GM12878 (cell line): Measurements from ENCODE around the gene B4GALNT4. TPM values are rescaled to one million over a fixed set of nuclear protein-coding genes. Genes with fewer than 3 reads are reported as not detected.

Experiments
- ATAC-seq: fragments of 200-7000 bp; cut with Tn5 transposase; 3 replicates; pipeline ENCODE4 v1.9.1; 2020; ENCODE audit warnings: mild to moderate bottlenecking, moderate library complexity
- BruUV-seq: library from RNA; stranded (reverse); fragments of 400-500 nt; replicated peaks from 2 replicates; lab custom pipeline; 2021; lab: Mats Ljungman, UMichigan
- CTCF ChIA-PET: fragments of 300-600 bp; sonication (Branson Sonifier 250); formaldehyde crosslinking; extraction: SDS; loops from one replicate; lab custom pipeline; 2021; ENCODE audit warnings: inconsistent platforms; lab: Yijun Ruan, JAX
- POLR2A ChIA-PET: fragments of 350-600 bp; formaldehyde crosslinking; extraction: SDS; loops from one replicate; lab custom pipeline; 2021; ENCODE audit warnings: inconsistent platforms; lab: Charles Lee
- RAD21 ChIA-PET: fragments of 300-600 bp; sonication (Branson Sonifier 250); formaldehyde crosslinking; loops from one replicate; lab custom pipeline; 2023; ENCODE audit warnings: antibody characterized with exemption; ENCODE audit not compliant: unreplicated experiment; lab: Charles Lee
- SMC1A ChIA-PET: fragments of 300-600 bp; sonication (Branson Sonifier 250); formaldehyde crosslinking; loops from one replicate; lab custom pipeline; 2023; ENCODE audit not compliant: unreplicated experiment, uncharacterized antibody; lab: Charles Lee
- DNase-seq: peaks from one replicate; pipeline ENCODE4 v3.0.0-alpha.2; 2011; ENCODE audit warnings: low read depth, low spot score
- FAIRE-seq: peaks from 3 replicates; lab custom pipeline; 2011; peaks lifted over from hg19 to GRCh38; lab: Jason Lieb, UNC
- H2AFZ ChIP-seq: 2 replicates; pipeline ENCODE4 v1.6.0; 2011; ENCODE audit warnings: low read depth, low read length, control low read depth; ENCODE audit not compliant: control insufficient read depth
- H3K27ac ChIP-seq: 2 replicates; pipeline ENCODE4 v1.5.1; 2011; ENCODE audit warnings: control low read depth; ENCODE audit not compliant: control insufficient read depth, insufficient read depth
- H3K27me3 ChIP-seq, 2 experiments: replicated peaks in 1 of 2; 2 replicates each; pipeline versions ENCODE4 v1.6.0 to v1.6.1; 2011; ENCODE audit warnings: low read length in 1 of 2; ENCODE audit not compliant: control insufficient read depth in 2 of 2, insufficient read depth in 2 of 2
- H3K36me3 ChIP-seq, 2 experiments: 2 replicates each; pipeline ENCODE4 v1.5.1; 2011; ENCODE audit warnings: low read length in 1 of 2; ENCODE audit not compliant: control insufficient read depth in 2 of 2, insufficient read depth in 2 of 2
- H3K4me1 ChIP-seq: 2 replicates; pipeline ENCODE4 v1.6.1; 2011; ENCODE audit warnings: mild to moderate bottlenecking, low read length, moderate library complexity, mixed read lengths; ENCODE audit not compliant: control insufficient read depth, insufficient read depth
- H3K4me2 ChIP-seq: 2 replicates; pipeline ENCODE4 v1.6.0; 2011; ENCODE audit warnings: control low read depth; ENCODE audit not compliant: control insufficient read depth, insufficient read depth
- H3K4me3 ChIP-seq: fragments of 200-600 bp; sonication (generic); 2 replicates; pipeline ENCODE4 v1.5.1; 2016
- H3K79me2 ChIP-seq: 2 replicates; pipeline ENCODE4 v1.6.0; 2011; ENCODE audit warnings: low read length; ENCODE audit not compliant: control insufficient read depth, insufficient read depth
- H3K9ac ChIP-seq: 2 replicates; pipeline ENCODE4 v1.8.0; 2011; ENCODE audit warnings: low read length, control low read depth, mixed read lengths; ENCODE audit not compliant: control insufficient read depth, insufficient read depth
- H3K9me3 ChIP-seq: replicated peaks from 3 replicates; pipeline ENCODE4 v1.5.1; 2011; ENCODE audit warnings: mild to moderate bottlenecking, low read length; ENCODE audit not compliant: control insufficient read depth, insufficient read depth
- H4K20me1 ChIP-seq: 2 replicates; pipeline ENCODE4 v1.6.0; 2011; ENCODE audit not compliant: control insufficient read depth, insufficient read depth
- BACH1 ChIP-seq: fragments of 450-650 bp; IDR thresholded peaks from 2 replicates; pipeline ENCODE4 v1.6.1; 2017; ENCODE audit warnings: mild to moderate bottlenecking, borderline replicate concordance
- HDAC6 ChIP-seq: fragments of 200-600 bp; sonication (generic); IDR thresholded peaks from one replicate; pipeline ENCODE4 v1.8.0; 2017; ENCODE audit warnings: antibody characterized with exemption; ENCODE audit not compliant: unreplicated experiment
- IRF4 ChIP-seq: IDR thresholded peaks from 2 replicates; pipeline ENCODE4 v1.6.1; 2011; ENCODE audit warnings: low read depth, low read length
- NKRF ChIP-seq: fragments of 450-650 bp; conservative IDR thresholded peaks from 2 replicates; pipeline ENCODE4 v1.6.1; 2017; ENCODE audit warnings: mild to moderate bottlenecking, moderate library complexity
- POLR2AphosphoS2 ChIP-seq: IDR thresholded peaks from 2 replicates; pipeline ENCODE4 v1.6.1; 2011; ENCODE audit warnings: low read depth, mild to moderate bottlenecking, low read length, improper control_type of control experiment, moderate library complexity
- SP1 ChIP-seq: IDR thresholded peaks from one replicate; pipeline ENCODE4 v1.6.1; 2011; ENCODE audit warnings: low read depth, low read length
- USF1 ChIP-seq: IDR thresholded peaks from 2 replicates; pipeline ENCODE4 v1.6.1; 2011; ENCODE audit warnings: borderline replicate concordance, low read depth, mild to moderate bottlenecking, moderate library complexity, mixed read lengths, low read length; ENCODE audit not compliant: insufficient read depth; ENCODE audit errors: extremely low read length
- USF2 ChIP-seq: IDR thresholded peaks from 2 replicates; pipeline ENCODE4 v1.6.1; 2011; ENCODE audit warnings: low read depth, low read length, improper control_type of control experiment, borderline replicate concordance
- ZBTB11 ChIP-seq: fragments of 450-650 bp; formaldehyde crosslinking; IDR thresholded peaks from 2 replicates; pipeline ENCODE4 v1.5.0; 2022; ENCODE audit warnings: mild to moderate bottlenecking, missing genetic modification characterization
- ZNF687 ChIP-seq: fragments of 450-650 bp; IDR thresholded peaks from 2 replicates; pipeline ENCODE4 v1.6.1; 2017; ENCODE audit warnings: mild to moderate bottlenecking, moderate library complexity
- WGBS: methylation state at CpG from one replicate; pipeline ENCODE4 v1.1.6; 2016; ENCODE audit warnings: low lambda C conversion rate; ENCODE audit not compliant: insufficient replicate concordance, insufficient coverage; ENCODE audit errors: missing lambda C conversion rate; 5-methylcytosine and 5-hydroxymethylcytosine counted together
- in situ Hi-C: fragments of 300-500 bp; cut with MboI; formaldehyde crosslinking; loops from 9 replicates; pipeline ENCODE4 v1.14.3; 2018; ENCODE audit warnings: mixed read lengths
- intact Hi-C: fragments of 100-400 bp; cut with micrococcal nuclease; formaldehyde crosslinking; loops from one replicate; pipeline ENCODE4 v1.14.2; 2022; ENCODE audit not compliant: unreplicated experiment
- polyA plus RNA-seq, 11 experiments: library from polyadenylated mRNA; depleted of rRNA in 4 of 11; unstranded in 6 of 11; stranded (reverse) in 5 of 11; fragments of >200 nt; fragmentation: Nextera tagmentation in 4 of 11; fragmentation: Illumina TruSeq in 1 of 11; extraction: Ambion mirVana in 4 of 11; extraction: Trizol in 1 of 11; gene quantifications; 1 replicate in 1 of 11; 2 replicates in 10 of 11; pipeline versions ENCODE4 v1.2.1 to v1.2.3, GENCODE V29; 2011 to 2016; ENCODE audit warnings: inconsistent platforms in 2 of 11, missing spikeins in 2 of 11, low read depth in 1 of 11
- total RNA-seq, 4 experiments: library from RNA; depleted of rRNA in 3 of 4; stranded (reverse); fragments of >200 nt in 3 of 4; fragmentation: Illumina TruSeq in 1 of 4; extraction: Trizol in 1 of 4; gene quantifications; 2 replicates each; pipeline versions ENCODE4 v1.2.1 to v1.2.3, GENCODE V29; 2013 to 2021

B4GALNT4 gene
- total and polyA plus RNA-seq, 10 of the 15 experiments (the other 5 are each of a cell fraction or from before 2014, with no cell fraction given): 0.04 to 0.82 (median 0.40) TPM; not detected in 6

- ATAC-seq: no peak
- Histone ChIP-seq H3K4me3 (no peak overlapping the region), H3K27ac (no peak overlapping the region), H3K9me3 (peaks cover 5% of the 10 kb centered on the region; the same call in 2 of the 3 replicates), H4K20me1 (no peaks in the 10 kb centered on the region), H2AFZ (no peak overlapping the region), H3K27me3 (no peaks in the 10 kb centered on the region), H3K4me1 (peaks cover 32% of the 10 kb centered on the region), H3K4me2 (no peak overlapping the region), H3K79me2 (no peaks in the 10 kb centered on the region), H3K9ac (no peak overlapping the region), H3K36me3 (no peaks in the 10 kb centered on the region)
- in situ Hi-C loops (no loop called here), intact Hi-C loops (no loop called here)
- SMC1A ChIA-PET: no interaction called here
- BruUV-seq: no TSS peak
- DNase-seq: no peak
- FAIRE-seq: no peak
- CTCF ChIA-PET: interaction anchor here (1.0 to 2.5 kb wide), 3 partner anchors 15 to 22 kb away, joined by 3 to 13 read pairs (median 4); no protein-coding TSS in a partner anchor
- RAD21 ChIA-PET: no interaction called here
- POLR2A ChIA-PET: interaction anchor here (0.6 to 6.0 kb wide), 2 partner anchors 14 to 31 kb away, joined by 4 to 67 read pairs; no protein-coding TSS in a partner anchor
- 75% methylated on average over 23 of the region's 23 CpGs for WGBS
- TF ChIP-seq POLR2AphosphoS2 (no peak), ZBTB11 (no peak), IRF4 (no peak), BACH1 (no peak), USF2 (no peak), HDAC6 (no peak), NKRF (no peak), USF1 (no peak), ZNF687 (no peak), SP1 (no peak)
Observed at GRCh38 chr11:332651-333480, 36.4 kb upstream of the B4GALNT4 start.
